ENCODE results near the gene ADARB1.
"Not testable (repeated sequence)": the region's sequence is repeated elsewhere in the genome, so short reads cannot be mapped to it uniquely, and the experiment has no call there.

The ADARB1 gene

DNA sequence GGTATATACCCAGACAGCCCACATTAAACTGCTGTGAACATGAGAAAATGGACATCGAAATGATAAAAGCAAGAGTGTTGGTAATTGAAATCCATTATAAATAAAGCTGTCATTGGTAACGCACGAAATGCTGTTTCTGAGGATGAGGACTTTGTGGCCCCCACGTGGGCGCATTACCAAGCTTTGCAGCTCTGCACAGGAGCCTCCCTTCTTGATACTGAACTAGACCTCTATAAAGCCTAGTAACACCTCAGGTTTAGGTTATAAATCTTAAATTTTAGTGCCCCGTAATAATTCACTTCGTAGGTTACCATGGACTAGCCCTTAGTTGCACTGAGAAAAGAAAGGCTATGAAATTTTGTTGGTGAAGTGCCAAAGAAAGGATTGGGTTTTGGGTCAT lies 45.4 kb downstream of the ADARB1 start:
- no peak for DNase-seq

DNA sequence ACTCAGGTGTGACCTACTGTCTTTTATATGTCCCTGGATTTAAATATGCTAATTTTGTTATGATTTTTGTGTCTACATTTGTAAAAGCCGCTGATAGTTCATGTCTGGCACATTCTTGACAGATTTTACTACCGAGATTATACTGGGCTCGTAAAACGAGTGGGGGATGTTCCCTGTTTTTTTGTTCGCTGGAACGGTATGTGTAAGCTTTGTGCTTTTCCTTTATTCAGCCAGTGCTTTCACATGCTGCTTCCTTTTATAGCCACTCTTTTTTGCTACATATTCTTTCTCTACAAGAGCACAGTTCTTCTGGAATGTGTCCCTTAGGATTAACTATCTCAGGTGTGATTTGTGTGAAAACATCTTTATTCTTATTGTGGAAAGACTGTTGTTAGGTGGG lies 46.6 kb downstream of the ADARB1 start:
- no peak for DNase-seq

DNA sequence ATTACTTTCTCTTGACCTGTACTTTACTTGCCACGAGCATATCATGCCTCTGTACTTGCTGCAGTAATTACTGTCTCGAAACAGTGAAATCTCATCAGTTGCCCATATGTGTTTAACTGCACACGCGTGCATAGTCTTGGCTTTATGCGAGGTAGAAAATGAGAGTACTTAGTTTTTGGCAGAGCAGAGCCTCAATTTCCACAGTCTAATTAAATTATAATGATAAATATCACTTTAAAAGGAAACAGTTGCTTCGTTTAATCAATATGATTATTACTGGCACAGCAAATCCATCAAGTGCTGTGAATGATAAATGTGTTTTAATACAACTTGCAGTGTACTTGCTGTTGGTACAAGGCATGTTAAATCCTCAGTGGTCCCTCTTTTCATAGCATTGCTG lies 47.6 kb downstream of the ADARB1 start:
- no peak for DNase-seq

DNA sequence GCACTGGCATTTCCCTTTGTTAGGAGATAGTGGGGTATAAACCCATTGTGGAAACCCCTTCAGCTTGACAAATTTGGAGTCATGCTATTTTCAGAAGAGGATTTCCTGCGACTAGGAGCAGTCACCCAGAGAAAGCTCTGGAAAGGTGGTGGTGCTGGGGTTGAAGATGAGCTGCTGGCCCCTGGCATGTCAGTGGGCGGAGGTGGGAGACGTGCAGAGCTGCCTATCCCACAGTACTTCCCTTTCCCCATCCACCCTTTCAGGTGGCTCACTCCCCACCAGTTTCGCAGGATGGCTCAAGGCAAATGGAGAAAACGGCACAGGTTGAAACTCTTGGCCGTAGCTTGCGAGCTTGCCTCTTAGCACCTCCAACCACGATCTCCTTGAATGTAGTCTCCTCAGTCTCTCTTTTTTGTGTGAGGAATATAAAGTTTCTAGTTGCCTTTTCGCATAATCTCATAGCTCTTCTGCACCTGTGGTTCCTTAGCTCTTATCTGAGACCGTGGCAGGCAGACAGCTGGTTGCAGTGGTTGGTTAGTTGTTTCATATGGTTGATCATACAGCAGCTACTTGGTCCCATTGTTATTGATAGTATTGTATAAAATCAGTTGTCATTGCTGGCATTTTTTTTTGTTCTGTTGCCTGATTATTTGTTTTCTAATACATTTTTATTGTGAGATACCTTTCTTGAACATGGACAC lies 48.2 kb downstream of the ADARB1 start:
- DNase-seq: no peak

DNA sequence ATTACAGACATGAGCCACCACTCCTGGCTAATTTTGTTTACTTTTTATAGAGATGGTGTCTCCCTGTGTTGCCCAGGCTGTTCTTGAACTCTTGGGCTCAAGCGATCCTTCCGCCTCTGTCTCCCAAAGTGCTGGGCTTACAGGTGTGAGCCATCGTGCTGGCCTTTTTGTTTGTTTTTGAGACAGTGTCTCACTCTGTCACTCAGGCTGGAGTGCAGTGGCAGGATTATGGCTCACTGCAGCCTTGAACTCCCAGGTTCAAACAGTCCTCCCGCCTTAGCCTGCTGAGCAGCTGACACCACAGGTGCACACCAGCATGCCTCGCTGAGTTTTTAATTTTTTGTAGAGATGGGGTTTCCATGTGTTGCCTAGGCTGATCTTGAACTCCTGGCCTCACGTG lies 49.1 kb downstream of the ADARB1 start:
- no peak for DNase-seq

DNA sequence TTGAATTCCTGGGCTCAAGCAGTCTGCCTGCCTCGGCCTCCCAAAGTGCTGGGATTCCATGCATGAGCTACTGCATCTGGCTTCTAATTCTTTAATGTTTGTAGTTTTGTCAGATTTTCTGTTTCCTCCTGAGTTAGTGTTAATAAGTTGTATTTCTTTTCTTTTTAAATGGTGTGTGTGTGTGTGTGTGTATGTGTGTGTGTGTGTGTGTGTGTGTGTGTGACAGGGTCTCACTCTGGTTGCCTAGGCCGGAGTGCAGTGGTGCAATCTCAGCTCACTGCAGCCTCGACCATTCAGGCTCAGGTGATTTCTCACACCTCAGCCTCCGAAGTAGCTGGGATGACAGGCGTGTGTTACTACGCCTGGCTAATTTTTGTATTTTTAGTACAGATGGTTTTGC lies 50.2 kb downstream of the ADARB1 start:
- DNase-seq: no peak

DNA sequence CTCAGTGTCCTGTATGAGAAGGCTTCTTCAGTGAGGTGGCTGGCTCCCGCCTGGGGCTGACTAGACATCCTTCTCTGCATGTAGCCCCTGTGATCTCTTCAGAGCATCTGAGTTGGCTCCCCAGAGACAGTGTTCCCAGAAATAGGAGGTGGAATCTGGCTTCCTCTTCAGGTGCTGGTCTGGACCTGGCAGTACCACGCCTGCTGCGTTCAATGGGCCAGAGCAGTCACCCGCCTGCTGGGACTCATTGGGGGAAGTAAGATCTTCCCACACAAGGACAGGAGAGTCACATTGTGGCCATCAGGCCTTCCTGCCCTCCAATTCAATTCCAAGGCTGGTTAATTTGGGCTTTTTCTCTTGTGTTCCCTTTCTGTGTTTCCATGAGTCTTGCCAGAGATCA lies 51.0 kb downstream of the ADARB1 start:
- no peak for DNase-seq

DNA sequence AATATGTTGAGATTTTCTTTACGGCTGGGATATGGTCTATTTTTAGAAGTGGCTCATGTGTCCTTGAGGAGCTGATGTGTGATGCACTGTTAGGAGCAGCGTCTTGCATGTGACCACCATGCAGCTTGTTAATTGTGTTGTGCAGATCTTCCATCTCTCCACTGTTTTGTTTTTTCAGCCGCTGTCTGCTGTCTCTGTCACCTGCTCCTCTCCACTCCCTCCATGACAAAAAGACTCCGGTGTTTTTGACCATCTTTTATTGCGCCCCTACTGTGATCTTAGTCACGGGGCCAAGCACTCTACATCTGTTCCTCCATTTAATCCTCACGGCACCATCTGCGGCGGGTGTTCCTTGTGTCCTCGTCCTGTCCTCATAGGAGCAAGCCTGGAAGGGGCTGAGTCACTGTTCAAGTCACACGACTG lies 51.8 kb downstream of the ADARB1 start:
- no peak for DNase-seq

DNA sequence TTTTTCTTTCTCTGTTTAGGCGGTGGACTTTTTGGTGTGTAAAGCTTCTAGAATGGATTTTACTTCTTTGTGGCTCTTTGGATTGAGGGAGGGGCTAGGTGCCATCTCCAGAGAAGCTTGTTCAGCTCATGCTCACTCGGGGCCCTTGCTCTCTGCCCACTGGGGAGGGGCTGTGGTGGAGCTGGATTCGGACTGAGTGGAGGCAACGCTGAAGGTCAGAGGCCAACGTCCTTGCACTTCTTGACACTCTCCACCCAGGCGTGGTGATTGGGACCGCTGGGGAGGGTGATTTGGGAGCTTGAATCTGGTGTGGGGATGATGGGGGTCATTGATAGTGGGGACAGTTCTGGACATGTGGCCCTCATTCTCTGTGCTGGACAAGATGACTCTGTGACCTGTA lies 52.6 kb downstream of the ADARB1 start:
- no peak for DNase-seq

DNA sequence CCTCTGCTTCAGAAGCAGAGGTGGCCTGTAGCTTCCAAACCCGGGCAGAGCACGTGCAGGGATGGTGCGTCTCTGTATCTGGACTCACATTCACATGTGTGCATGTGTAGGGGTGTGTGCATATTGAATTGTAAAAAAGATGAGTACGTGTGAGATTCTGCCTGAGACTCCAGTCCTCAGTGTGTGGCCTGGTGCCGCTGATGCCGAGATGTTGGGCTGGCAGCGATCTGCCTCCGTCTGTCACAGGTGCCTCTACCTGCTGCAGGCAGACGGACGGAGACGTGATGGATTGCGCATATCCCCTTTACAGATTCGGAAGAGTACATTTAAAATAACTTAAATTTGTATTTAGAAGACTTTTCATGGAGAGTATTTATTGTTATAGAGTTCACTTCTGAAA lies 53.6 kb downstream of the ADARB1 start:
- DNase-seq: peak; percentile 42

DNA sequence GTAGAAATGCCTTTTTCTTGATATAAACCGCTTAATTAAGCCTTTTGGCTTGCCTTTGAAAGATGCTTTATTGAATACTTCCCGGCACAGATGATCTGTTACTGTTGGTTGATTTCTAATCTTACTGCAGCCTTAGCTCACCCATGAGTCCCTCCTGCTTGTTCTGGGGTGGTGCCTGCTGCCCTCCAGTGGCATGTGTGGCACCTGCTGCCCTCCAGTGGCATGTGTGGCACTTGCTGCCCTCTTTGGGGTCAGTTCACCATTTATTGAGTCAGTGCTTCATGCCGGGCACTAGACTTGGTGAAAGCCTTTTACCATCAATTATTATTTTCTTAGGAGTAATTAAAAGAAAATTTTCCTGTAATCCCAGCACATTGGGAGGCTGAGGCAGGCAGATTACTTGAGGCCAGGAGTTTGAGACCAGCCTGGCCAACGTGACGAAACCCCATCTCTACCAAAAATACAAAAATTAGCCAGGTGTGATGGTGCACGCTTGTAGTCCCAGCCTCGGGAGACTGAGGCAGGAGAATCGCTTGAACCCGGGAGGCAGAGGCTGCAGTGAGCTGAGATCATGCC lies 54.3 kb downstream of the ADARB1 start:
- peak; percentile 83 for DNase-seq

DNA sequence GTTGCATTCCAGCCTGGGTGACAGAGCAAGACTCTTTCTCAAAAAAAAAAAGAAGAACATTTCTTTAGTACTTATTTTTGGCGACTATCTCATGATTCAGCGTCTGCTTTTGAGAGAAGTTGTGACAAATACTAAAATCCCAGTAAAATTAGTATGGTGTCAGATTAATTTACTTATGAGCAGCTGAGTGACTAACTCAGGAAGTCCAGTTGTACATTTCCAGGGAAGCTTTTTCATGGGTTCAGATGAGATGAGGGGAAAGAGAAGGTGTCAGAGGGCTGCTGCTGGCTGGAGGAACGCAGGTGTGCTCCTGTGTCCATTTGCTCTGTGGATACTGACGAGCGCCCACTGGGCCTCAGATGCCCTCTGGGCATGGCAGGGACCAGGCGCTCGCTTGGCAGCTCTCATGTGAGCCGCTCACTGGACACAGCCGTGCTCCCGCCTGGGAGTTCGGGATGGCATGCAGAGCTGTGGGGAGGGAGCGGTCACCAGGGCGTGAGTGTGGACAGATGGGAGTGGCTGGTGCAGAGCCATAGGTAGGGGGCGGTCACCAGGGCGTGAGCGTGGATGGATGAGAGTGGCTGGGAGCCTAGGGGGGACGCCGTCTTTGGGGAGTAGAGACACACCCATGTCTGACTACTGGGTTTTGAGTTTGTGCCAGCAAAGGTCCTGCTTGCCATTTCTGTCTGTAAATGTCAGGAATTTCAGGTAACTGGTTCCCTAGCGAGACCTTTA lies 55.0 kb downstream of the ADARB1 start:
- no peak for DNase-seq

DNA sequence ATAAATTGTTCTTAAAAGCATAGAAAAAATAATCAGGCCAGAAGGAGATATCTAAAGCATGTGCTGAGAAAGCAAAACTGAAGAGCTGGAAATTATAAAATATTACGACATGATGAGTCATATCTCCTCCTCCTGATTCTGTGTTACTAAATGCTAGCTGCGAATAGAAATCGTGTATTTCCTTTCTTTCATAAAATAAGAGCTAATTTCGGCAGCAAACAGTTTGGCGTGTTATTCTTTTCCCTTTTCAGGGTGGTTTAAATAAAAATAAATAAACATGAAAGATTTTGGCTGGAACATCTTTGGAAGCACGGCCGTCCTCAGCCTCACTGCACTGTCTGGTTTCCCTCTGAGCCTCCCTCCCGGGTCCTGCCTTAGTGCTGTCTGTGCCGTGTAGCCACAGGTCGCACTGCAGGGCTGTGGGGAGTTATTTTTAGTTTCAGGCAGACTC lies 56.0 kb downstream of the ADARB1 start:
- peak; percentile 53 for DNase-seq

DNA sequence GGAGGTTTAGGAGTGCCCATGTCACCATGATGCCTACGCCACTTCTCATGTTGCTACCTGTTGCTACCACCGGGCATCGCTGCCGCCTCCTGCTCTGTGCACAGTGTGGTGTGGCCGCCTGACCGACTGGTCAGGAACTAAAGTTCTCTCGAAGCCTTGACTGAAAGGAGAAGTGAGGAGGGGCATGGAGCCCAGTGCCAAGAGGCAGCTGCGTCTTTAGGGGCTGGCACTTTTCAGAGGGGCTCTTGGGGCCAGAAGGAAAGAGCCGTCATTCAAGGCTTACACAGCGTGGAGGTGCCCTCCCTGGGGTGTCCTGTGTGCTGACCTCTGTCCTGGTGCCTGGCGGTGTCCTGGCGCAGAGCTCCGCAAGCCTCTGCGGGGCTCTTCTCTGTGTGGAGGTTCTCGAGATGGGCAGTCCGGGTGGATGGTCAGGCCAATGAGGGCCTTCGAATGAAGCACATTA lies 57.2 kb downstream of the ADARB1 start:
- DNase-seq: peak; percentile 50

DNA sequence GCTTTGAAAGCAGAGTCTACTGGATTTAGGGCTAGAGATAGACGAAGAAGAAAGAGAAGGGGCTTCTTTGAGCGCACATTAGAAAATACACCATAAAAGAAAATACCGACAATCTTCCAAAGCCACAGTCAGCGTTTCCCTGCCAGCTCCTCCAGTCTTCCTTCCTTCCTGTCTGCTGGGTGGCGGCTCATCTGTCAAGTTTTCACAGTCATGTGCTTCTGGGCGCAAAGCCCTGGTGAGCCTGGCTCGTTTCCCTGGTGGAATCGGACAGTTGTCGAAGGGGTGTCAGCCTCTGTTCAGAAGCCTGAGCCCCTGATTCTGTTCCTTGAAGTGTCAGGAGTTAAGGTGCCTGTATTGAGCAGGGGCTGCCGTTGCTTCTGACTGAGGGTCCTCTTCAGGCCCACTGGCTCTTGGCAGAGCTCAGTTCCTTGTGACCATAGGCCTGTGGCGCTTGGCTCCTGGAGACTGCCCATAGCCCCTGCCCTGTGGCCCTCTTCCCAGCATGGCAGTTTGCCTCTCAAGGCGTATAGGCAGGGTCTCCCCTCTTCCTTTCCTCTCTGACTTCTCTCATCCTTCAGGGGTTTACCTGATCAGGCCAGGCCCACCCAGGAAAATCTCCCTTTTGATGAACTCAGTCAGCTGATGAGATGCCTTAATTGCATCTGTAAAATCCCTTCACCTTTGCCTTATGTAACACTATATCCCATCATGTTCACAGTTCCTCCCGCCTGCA lies 58.6 kb downstream of the ADARB1 start:
- DNase-seq: peak; percentile 50

DNA sequence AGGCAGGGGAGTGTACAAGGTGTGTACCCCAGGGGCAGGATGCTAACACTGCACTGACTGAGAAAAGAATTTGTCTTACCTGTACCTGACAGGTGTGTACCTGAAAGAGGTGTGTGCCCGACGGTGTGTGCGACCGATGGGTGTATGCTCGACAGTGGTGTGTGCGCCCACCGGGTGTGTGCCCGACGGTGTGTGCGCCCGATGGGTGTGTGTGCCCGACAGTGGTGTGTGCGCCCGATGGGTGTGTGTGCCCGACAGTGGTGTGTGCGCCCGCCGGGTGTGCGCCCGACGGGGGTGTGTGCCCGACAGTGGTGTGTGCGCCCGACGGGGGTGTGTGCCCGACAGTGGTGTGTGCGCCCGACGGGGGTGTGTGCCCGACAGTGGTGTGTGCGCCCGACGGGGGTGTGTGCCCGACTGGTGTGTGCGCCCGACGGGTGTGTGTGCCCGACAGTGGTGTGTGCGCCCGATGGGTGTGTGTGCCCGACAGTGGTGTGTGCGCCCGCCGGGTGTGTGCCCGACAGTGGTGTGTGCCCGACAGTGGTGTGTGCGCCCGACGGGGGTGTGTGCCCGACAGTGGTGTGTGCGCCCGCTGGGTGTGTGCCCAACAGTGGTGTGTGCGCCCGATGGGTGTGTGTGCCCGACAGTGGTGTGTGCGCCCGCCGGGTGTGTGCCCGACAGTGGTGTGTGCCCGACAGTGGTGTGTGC lies 59.3 kb downstream of the ADARB1 start:
- DNase-seq: not testable (repeated sequence)

DNA sequence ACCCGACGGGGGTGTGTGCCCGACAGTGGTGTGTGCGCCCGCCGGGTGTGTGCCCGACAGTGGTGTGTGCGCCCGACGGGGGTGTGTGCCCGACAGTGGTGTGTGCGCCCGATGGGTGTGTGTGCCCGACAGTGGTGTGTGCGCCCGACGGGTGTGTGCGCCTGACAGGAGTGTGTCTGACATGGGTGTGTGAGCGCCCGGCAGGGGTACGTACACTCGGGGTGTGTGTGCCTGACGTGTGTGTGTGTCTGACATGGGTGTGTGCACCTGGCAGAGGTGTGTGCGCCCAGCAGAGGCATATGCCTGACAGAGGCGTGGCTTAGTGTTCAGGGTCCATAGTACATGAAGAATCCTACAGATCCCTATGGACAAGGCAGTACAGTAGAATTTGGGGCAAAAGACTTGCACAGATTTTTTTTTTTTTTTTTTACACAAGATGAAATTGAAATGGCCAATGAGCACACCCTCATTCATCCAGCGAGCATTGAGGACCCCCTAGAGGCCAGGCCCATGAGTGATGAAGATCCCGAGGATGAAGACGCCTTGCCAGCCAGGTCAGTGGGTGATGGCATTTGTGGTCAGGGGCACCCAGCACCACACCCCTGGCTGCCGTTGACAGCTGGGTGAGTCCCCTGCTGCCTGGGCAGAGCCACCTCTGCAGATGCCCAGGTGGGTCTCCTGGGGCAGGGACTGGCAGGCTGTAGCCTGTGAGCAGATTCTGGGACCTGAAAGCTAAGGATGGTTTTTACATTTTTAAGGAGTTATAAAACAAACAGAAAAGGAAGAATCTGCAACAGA lies 60.1 kb downstream of the ADARB1 start:
- DNase-seq: no peak

DNA sequence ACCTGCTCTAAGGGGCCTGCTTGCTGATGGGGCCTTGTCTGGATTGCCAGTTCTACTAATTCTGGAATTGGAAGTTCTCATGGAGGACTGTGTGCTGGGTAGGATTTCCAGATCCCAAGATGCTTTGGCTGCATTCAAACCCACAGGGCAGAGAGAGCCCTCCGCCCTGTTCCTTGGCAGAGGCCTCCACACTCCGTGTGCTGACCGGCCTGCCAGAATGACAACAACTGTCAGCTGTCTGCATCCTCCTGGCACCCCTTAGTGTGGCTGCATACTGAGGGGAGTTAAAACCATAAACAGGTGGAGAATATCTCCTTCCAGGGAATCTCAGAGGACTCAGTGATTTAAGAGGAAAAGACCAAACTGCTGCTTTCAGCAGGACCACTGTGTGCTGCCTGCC lies 60.7 kb downstream of the ADARB1 start:
- DNase-seq: no peak

DNA sequence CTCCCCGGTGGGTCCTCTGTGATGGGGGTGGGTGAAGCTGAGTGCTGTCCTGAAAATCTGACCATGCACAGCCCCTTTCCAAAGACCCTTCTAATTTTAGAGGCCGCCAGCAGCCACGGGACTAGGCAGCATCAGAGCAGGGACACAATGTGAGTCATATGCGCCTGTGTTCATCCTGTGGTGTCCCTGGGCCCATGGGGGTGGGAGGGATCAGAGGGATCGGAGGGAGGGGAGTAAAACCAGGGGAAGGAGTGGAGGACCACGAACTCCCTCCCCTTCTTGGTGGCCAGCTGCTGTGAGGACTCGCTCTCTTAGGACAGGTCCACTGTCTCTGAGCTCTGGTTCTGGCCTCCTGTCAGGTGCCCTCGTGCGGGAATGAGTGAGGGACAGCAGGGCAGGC lies 61.5 kb downstream of the ADARB1 start:
- no peak for DNase-seq

DNA sequence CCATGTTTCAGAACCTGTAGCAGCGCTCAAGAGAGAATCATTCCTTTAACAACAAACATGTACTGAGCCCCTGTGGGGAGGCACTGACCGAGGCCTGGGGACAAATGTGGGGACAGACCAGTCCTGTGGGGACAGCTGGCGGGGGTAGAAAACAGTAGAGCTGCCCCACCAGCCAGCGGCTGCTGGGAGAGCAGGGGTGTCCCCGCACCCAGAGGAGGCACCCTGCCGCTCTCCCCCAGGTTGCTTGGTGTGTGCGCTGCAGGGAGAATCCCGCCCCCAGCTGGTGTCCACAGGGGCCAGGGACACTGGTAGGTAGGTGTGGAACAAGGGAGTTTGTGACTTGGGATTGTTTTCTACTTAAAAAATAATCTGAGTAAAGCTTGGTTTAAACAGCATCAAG lies 62.1 kb downstream of the ADARB1 start:
- DNase-seq: no peak

DNA sequence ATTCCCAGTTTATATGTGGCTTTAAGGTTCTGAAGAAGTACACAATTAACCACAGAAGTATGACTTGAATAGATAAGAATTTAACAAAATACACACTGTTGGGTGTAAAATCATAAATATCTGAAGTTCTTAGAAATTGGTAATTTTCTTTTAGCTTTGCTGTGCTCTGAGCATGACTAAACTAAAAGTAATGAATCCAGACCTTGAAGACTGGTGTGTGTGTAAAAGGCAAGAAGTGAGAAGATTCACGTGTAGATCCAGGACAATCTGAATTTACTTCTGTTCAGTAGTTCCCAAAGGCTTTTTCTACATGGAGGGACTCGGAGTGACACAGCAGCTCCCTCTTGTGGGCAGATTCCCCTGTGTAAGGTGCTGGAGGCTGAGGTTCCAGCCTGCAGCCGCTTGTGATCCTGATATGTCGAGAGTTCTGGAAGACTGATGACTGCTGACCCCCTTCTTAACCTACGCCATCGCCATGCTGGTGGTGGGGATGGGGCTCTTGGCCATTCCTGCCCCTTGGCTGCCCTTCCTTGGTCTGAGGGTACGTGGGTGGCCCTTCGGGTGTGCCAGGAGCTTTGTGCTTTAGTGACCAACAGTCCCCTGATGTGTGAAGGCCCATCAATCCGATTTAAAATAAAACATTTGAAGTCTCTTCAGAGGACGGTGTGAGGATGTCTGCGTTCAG lies 62.7 kb downstream of the ADARB1 start:
- DNase-seq: peak; percentile 85
